ENCODE results near the gene LHFPL2. TPM values are rescaled to one million over a fixed set of nuclear protein-coding genes. Genes with fewer than 3 reads are reported as not detected.

LHFPL2 gene
- total RNA-seq, 4 donors from 2014 or later = 2.2 to 11.1 (median 6.2) TPM

- Histone ChIP-seq H3K36me3 (no peaks in the 10 kb centered on the region), H3K4me1 (peaks cover 2 to 29% (median 15%) of the 10 kb centered on the region in 3 donors), H3K4me3 (no peak overlapping the region), H3K27ac (no peak overlapping the region), H3K9me3 (no peaks in the 10 kb centered on the region), H3K27me3 (no peaks in the 10 kb centered on the region)
- TF ChIP-seq POLR2A (IDR thresholded peaks at IDR 0.05) (no peak), CTCF (IDR thresholded peaks at IDR 0.05) (no peak)
- 83 to 100% methylated on average over 1 to 3 of the region's 3 CpGs for WGBS, 2 donors
- intact Hi-C loops (cut with DNase I) = no loop called here
- DNase-seq = no peak
Measured at GRCh38 chr5:78515670-78516069, 132.9 kb downstream of the LHFPL2 start.

- DNase-seq = no peak
- TF ChIP-seq POLR2A (IDR thresholded peaks at IDR 0.05) (no peak), CTCF (IDR thresholded peaks at IDR 0.05) (no peak)
- intact Hi-C loops (cut with DNase I) = no loop called here
- Histone ChIP-seq H3K4me3 (no peak overlapping the region), H3K4me1 (peaks cover 10 to 39% (median 24%) of the 10 kb centered on the region in 3 donors), H3K9me3 (no peaks in the 10 kb centered on the region), H3K27me3 (peaks cover 0 to 10% (median 0%) of the 10 kb centered on the region in 4 donors), H3K27ac (no peak overlapping the region), H3K36me3 (no peaks in the 10 kb centered on the region)
- 74 to 83% methylated on average over 8 of the region's 8 CpGs for whole genome bisulfite sequencing, 2 donors
Measured at GRCh38 chr5:78514427-78515330, 133.9 kb downstream of the LHFPL2 start.

- WGBS, 2 donors = 73 to 86% methylated on average over 6 of the region's 6 CpGs
- Histone ChIP-seq H3K4me1 (peaks cover 10 to 37% (median 12%) of the 10 kb centered on the region in 3 donors), H3K36me3 (no peaks in the 10 kb centered on the region), H3K27me3 (peaks cover 0 to 19% (median 0%) of the 10 kb centered on the region in 4 donors), H3K4me3 (no peak overlapping the region), H3K27ac (no peak overlapping the region), H3K9me3 (no peaks in the 10 kb centered on the region)
- no peak for TF ChIP-seq POLR2A (IDR thresholded peaks at IDR 0.05)
- TF ChIP-seq CTCF (IDR thresholded peaks at IDR 0.05) = no peak
- no peak for DNase-seq
- intact Hi-C loops (cut with DNase I) = no loop called here
Measured at GRCh38 chr5:78513441-78513840, 135.1 kb downstream of the LHFPL2 start.

- TF ChIP-seq CTCF (IDR thresholded peaks at IDR 0.05) (no peak), POLR2A (IDR thresholded peaks at IDR 0.05) (no peak)
- intact Hi-C loops (cut with DNase I) = no loop called here
- WGBS, 2 donors = 80 to 97% methylated on average over 3 of the region's 3 CpGs
Measured at GRCh38 chr5:78512435-78512834, 136.1 kb downstream of the LHFPL2 start.

More at GRCh38 chr5:78512435-78512834, 136.1 kb downstream of the LHFPL2 start:
- no peaks in the 10 kb centered on the region for H3K9me3 ChIP-seq
- no peak overlapping the region for H3K27ac ChIP-seq
- peaks cover 0 to 19% (median 0%) of the 10 kb centered on the region in 4 donors for H3K27me3 ChIP-seq
- H3K4me1 ChIP-seq = peaks cover 9 to 32% (median 10%) of the 10 kb centered on the region in 3 donors
- DNase-seq = no peak
- no peak overlapping the region for H3K4me3 ChIP-seq
- no peaks in the 10 kb centered on the region for H3K36me3 ChIP-seq

Data from esophagus squamous epithelium (tissue), 5 donors.